GM12892 (cell line): ENCODE measurements around the gene POLR1A.

Source experiments
- DNase-seq: peaks from one replicate; pipeline ENCODE4 v3.0.0; 2011; ENCODE audit not compliant: insufficient read length
- FAIRE-seq: peaks from 2 replicates; lab custom pipeline; 2011; peaks lifted over from hg19 to GRCh38; lab: Jason Lieb, UNC
- POLR2A ChIP-seq: IDR thresholded peaks from 2 replicates; pipeline ENCODE4 v1.6.1; 2011; ENCODE audit warnings: low read depth, low read length, control low read depth
- POLR2AphosphoS5 ChIP-seq: IDR thresholded peaks from 2 replicates; pipeline ENCODE4 v1.6.1; 2011; ENCODE audit warnings: low read depth, low read length, control low read depth
- TAF1 ChIP-seq: IDR thresholded peaks from 2 replicates; pipeline ENCODE4 v1.6.1; 2011; ENCODE audit warnings: low read depth, mild to moderate bottlenecking, control low read depth, low read length, borderline replicate concordance

Gene POLR1A

GRCh38 chr2:86015006-86015405 is 90.7 kb downstream of the POLR1A start:
- FAIRE-seq = no peak
- no peak for DNase-seq
- no peak for TF ChIP-seq POLR2A
- TF ChIP-seq TAF1 = no peak
- TF ChIP-seq POLR2AphosphoS5 = no peak

DNA sequence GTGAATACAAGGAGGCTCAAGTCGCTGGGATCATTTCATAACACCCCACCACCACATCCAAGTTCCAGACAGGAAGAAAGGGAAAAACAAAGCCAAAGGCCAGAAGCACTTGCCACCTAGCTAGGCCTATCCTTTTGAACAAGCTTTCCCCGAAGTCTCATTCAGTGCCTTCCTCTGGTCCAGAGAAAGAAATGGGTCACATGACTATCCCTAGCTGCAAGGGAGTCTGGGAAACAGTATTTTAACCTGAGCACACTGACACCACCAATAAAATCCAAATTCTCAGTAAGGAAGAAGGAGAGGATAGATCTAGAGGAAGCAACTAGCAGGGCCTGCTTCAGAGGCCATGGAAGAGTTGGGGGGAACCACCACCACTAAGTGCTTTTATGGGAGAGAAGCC is 91.2 kb downstream of the POLR1A start:
- no peak for TF ChIP-seq POLR2AphosphoS5
- TF ChIP-seq POLR2A = no peak
- no peak for TF ChIP-seq TAF1
- FAIRE-seq = no peak
- no peak for DNase-seq

DNA sequence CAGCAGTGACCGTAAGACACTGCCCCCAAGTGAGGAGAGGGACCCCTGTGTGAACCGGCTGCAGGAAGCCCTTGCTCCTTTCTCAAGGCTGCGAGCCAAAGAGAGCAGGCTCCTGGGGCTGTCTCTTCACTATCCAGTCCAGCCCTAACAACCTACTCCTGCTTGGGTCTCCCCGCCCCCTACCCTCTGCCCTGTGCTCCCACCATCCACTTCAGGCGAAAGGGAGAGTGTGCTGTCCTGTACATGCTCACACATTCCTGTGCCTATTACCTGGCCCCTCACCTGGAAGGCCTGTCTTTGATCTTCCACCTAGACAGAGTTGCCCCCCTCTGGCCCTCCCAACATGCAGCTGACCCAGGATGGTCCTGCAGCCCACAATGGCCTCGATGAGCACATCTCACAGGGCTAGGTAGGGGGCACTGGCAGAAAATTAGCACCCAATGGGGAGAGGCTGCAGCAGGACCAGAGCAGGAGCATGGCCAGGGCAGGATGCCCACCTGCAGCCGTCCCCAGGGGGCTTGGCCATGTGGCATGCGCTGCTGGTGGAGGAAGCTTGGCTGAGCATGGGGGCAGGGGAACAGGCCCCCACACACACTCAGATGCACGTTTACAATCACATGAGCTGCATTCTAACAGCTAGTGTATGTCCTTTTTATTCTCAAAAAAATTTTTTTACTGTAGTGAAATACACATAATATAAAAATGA is 93.5 kb downstream of the POLR1A start:
- DNase-seq = no peak
- no peak for FAIRE-seq
- TF ChIP-seq TAF1 (no peak), POLR2A (no peak), POLR2AphosphoS5 (no peak)

- DNase-seq (no peak), FAIRE-seq (no peak)
- no peak for TF ChIP-seq POLR2AphosphoS5
- TF ChIP-seq TAF1 = no peak
- no peak for TF ChIP-seq POLR2A
Measured at GRCh38 chr2:86011449-86011941, 94.2 kb downstream of the POLR1A start.

GRCh38 chr2:86010083-86010482 is 95.6 kb downstream of the POLR1A start:
- no peak for TF ChIP-seq POLR2A
- no peak for TF ChIP-seq TAF1
- no peak for TF ChIP-seq POLR2AphosphoS5
- DNase-seq = no peak
- no peak for FAIRE-seq

DNA sequence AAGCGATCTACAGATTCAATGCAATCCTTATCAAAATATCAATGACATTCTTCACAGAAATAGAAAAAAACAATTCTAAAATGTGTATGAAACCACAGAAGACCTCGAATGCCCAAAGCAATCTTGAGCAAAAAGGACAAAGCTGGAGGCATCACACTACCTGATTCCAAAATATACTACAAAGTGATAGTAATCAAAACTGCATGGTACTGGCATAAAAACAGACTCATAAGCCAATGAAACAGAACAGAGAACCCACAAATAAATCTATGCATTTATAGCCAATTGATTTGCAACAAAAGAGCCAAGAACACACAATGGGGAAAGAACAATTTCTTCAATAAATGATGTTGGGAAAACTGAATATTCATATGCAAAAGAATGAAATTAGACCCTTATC is 99.2 kb downstream of the POLR1A start:
- FAIRE-seq = no peak
- TF ChIP-seq POLR2A (no peak), POLR2AphosphoS5 (no peak), TAF1 (no peak)
- DNase-seq = no peak

- FAIRE-seq (no peak), DNase-seq (no peak)
- no peak for TF ChIP-seq TAF1
- no peak for TF ChIP-seq POLR2A
- no peak for TF ChIP-seq POLR2AphosphoS5
Measured at GRCh38 chr2:86003967-86004366, 101.7 kb downstream of the POLR1A start.

DNA sequence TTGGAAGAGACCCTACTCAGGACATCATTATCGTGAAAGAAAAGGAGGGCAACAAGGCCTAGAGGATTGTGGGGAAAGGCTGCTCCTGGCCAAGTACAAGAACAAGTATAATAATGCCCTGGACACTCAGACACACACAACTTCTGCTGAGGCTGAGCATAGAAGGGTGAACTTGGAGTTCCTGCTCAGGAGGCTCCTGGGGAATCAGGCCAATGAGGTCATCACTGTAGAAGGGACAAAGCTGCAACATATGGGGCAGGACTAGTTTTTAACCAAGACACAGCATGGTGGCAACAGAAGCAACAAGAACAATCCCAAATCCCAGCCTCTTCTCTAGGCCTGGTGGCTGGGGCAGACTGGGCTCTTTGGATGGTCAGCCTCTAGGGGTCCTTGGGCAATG is 102.6 kb downstream of the POLR1A start:
- DNase-seq (no peak), FAIRE-seq (no peak)
- no peak for TF ChIP-seq TAF1
- TF ChIP-seq POLR2A = no peak
- TF ChIP-seq POLR2AphosphoS5 = no peak

DNA sequence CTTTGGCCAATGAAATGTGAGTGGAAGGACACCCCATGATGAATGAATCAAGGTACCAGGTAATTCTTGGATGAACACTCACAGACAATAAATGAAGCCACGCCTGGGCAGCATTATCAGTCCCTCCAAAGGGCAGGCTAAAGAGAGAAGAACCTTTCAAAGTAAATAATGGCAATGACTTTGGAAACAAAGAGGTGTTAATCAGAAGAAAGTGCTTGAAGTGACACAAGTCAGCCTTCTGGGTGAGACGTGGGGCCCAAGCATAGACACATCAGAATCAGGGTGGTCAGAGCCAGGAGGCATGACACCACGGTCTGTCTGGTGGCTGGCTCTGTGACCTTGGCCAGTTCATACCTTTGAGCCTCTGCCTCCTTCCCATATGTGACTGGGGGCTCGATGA is 103.3 kb downstream of the POLR1A start:
- no peak for TF ChIP-seq POLR2AphosphoS5
- TF ChIP-seq TAF1 = no peak
- TF ChIP-seq POLR2A = no peak
- DNase-seq (no peak), FAIRE-seq (no peak)

DNA sequence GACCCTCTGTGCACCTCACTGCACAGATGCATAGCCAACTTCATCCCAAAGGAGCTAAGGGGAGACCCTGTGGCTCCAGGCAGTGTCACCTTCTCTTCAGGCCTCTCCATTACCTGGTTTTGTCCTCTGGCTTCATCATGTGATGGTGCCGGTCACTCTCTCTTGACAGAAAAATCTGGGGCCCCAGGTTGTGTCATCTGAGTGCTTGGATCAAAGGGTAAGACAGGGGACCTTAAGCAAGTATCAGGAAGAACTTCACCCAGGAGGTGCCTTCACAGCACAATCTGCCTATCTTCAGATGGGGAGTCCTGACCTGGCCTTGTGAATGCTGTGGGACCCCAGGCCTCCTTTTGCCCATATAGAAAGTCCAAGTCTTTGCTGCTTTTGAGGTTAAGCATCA is 104.4 kb downstream of the POLR1A start:
- DNase-seq (no peak), FAIRE-seq (no peak)
- TF ChIP-seq TAF1 = no peak
- no peak for TF ChIP-seq POLR2AphosphoS5
- TF ChIP-seq POLR2A = no peak

GRCh38 chr2:86000938-86001312 is 104.8 kb downstream of the POLR1A start:
- no peak for TF ChIP-seq POLR2AphosphoS5
- no peak for TF ChIP-seq TAF1
- no peak for TF ChIP-seq POLR2A
- DNase-seq (no peak), FAIRE-seq (no peak)

DNA sequence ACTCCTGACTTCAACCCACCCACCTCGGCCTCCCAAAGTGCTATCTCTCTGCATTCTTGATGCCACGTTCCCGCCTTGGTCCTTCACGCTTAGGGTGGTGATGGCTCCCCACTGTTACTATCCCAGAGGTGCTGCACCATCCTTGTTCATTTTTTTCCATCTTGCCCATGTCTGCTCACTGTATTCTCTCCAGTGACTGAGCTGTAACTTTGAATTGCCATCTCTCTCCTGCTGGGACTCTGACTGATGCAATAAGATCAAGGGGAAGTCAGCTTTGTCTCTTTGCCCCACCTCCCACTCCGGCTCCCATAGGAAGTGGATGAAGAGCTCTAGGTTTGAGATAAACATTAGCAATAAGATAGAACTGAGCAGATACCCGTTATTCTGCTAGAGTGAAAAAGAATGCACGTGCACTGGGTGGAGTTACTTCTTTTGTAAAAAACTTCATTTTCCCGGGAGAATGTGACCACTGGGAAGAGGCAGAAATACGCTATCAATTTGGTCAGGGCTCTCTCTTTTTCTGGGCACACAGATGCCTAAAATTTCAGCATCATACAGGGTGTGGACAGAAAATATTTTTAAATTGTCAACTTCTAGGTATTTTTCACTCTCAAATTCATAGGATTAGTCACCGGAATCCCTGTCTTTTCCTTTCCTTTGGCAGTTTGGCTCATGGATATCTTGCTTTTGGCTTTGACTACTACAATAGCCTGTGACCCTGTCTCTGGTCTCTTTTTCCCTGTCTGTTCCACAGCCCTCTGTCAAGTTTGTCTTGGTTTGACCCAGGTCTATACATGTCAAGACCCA is 105.4 kb downstream of the POLR1A start:
- DNase-seq = no peak
- FAIRE-seq = no peak
- TF ChIP-seq POLR2AphosphoS5 (no peak), POLR2A (no peak), TAF1 (no peak)
